ENCODE data around the gene NOTCH3.

Gene NOTCH3

GRCh38 chr19:15196360-15197005, 4.3 kb downstream of the NOTCH3 start:
- no peak for DNase-seq (ENCODE audit: low read depth)

DNA sequence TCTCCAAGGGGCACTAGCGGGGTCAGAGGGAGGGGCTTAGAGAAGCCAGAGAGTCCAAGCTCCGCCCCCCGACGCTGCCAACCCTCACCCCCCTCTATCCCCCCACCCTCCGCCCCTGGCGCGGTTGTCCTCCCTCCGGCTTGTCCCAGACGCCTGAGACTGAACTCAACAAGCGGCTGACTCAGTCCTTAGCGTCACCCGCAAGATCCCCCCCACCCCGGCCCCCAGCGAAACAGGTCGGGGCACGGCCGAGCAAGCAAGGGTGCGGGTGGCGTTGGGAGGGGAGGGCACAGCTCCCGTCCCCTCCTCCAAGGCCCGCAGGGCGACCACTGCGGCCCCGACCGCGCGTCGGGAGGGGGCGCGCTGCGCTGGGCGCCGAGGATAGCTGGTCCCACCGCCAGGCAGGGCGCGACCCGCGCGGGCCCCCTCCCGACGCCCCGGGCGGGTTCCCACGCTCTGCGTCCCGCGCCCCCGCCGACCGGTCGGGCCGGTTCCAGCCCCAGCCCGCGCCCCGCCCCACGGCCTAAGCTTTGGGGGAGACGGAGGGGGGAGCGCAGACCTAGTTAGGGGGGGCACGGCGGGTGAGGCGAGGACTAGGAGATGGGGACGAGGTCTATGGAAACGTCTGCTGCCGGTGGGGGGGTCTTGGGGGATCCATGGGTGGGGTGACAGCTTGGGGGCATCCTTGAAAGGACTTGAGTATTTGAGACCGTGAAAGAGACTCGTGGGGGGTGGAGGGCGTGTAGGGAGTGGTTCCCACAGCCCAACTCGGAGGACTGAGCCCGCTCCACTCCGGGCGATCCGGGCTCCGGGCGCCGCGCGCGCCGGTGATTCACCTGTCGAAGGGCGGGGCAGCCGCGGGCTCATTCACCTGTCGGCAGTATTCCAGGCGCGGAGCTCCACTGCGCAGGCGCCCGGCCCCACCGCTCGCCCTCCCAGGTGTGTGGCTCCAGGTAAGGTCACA, 5.1 kb downstream of the NOTCH3 start:
- peak; percentile 11 for DNase-seq (ENCODE audit: low read depth)

DNA sequence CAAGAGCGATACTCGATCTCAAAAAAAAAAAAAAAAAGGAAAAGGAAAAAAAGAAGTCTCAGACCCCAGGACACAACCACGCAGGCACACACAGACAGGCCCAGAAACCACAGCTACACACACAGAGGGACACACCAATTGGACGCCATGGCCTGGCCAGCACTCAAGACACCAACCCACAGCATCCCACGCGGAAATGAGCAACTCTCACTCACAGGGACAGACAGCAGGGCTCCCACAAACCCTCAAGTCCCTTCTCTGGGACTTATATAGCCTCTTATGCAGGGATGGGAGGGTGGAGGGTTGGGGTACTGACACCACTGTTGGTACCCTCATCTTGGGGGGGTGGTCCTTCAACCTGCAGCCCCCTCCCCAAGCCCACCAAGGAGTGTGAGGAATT, 5.9 kb downstream of the NOTCH3 start:
- DNase-seq (ENCODE audit: low read depth) = no peak

- DNase-seq (ENCODE audit: low read depth) = no peak
These were observed 8.8 kb downstream of the NOTCH3 start for GRCh38 chr19:15191982-15192381.

DNA sequence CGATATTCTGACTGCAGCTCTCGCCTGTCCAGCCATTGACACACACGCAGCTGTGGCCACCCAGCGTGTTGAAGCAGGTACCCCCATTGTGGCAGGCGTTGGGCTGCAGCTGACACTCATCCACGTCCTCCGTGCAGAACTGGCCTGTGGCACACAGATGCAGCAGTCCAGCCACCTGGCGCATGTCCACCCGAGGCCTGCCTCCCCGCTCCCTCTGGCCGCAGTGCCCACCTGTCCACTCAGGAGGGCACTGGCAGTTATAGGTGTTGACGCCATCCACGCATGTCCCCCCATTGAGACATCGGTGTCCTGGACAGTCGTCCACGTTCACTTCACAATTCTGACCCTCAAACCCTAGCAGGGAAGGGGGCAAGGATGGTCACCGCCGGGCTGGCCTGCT, 9.3 kb downstream of the NOTCH3 start:
- DNase-seq (ENCODE audit: low read depth) = no peak

DNA sequence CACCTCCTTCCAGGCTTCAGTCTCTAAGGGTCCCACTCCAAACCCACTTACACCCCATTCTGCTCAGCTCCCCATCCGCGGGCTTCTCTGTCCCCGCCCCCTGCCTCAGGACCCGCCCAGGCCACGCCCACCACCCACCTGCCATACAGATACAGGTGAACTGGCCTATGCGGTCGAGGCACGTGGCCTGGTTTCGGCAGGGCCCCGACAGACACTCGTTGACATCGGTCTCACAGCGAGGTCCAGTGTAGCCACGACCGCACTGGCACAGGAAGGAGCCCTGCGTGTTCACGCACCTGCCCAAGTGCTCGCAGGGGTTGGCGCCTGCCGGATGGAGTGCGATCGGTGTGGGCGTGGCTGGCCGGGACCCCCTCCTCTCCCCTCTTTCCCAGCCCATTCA, 11.9 kb downstream of the NOTCH3 start:
- DNase-seq (ENCODE audit: low read depth) = no peak

- no peak for DNase-seq (ENCODE audit: low read depth)
These were observed 13.5 kb downstream of the NOTCH3 start for GRCh38 chr19:15187026-15188007.

DNA sequence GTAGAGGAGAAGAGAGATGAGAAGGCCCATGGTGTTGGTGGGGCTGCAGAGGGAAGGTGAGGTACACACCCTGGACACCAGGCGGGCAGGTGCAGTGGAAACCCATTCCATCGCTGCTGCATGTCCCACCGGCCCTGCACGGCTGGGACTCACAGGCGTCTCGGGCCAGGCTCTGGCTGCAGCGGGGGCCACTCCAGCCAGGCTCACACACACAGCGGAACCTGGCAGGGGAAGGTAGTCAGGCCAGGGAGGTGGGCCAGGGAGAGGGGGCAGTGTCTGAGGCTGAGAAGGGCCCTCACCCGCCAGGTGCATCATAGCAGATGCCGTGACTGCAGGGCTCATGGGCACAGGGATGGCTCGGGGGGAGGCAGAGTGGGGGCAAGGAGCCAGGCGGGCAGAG, 15.6 kb downstream of the NOTCH3 start:
- DNase-seq (ENCODE audit: low read depth) = no peak

- DNase-seq (ENCODE audit: low read depth) = no peak
These were observed 16.0 kb downstream of the NOTCH3 start for GRCh38 chr19:15184776-15185175.

- DNase-seq (ENCODE audit: low read depth) = no peak
These were observed 19.4 kb downstream of the NOTCH3 start for GRCh38 chr19:15181394-15181793.

DNA sequence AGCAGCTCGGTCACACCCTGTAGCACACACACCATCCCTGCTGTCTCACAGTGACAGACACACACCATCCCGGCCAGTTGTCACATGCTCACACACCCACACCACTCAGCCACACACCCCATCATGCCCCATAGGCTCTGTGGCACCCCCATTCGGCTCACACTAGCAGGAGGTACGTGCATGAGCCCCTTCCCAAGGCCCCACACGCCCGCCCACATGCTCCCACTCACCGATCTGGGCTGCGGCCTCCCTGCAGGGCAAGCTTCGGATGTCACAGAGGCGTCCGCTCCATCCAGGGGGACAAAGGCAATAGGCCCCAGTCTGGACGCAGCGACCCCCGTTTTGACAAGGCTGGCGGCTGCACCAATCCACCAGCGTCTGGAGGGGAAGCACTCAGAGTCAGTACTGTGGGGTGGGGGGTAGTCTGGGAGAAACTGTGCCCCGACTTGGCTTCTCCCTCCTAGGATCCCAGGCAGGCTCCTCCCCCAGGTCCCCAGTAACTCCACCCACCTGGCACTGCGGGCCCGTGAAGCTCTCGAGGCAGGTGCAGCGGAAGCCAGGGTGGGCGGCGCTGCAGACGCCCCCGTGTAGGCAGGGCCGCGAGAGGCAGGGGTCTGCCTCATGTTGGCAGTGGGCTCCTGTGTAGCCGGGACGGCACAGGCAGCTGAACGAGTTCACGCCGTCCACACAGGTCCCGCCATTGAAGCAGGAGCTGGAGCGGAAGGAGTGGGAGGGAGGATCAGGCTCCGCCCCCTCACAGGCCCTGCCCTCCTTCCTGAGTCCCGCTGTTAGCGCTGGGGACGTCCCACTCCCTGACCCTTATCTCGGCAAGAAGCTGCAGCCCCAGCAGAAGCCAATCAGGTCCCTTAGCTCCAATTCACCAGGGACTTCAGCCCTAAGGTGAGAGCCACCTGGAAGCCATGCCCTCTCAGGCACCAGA, 20.1 kb downstream of the NOTCH3 start:
- DNase-seq (ENCODE audit: low read depth) = no peak

DNA sequence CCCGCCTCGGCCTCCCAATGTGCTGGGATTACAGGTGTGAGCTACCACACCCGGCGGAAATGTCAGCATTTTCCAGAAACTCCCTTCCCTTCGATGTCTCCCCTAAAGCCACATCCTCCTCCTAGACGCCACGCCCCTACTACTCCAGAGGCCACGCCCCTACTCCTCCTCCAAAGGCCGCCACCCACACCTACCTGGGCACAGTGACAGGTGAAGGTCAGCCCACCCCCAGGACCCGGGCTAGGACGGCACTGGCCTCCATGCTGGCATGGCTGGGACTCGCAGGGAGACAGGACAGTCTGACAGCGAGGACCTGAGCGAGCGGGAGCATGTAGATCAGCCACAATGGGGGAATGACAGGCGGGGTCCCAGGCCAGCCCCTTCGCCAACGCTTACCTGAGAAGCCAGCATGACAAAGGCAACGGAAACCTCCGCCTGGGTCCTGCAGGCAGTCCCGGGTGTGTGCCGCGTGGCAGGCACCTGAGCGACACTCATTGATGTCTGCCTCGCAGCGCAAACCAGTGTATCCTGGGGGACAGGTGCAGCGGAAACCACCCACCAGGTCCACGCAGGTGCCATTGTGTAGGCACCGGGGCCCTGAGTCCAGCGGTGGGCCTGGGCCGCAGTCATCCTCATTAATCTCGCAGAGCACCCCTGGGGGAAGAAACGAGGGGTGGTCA, 22.0 kb downstream of the NOTCH3 start:
- no peak for DNase-seq (ENCODE audit: low read depth)

DNA sequence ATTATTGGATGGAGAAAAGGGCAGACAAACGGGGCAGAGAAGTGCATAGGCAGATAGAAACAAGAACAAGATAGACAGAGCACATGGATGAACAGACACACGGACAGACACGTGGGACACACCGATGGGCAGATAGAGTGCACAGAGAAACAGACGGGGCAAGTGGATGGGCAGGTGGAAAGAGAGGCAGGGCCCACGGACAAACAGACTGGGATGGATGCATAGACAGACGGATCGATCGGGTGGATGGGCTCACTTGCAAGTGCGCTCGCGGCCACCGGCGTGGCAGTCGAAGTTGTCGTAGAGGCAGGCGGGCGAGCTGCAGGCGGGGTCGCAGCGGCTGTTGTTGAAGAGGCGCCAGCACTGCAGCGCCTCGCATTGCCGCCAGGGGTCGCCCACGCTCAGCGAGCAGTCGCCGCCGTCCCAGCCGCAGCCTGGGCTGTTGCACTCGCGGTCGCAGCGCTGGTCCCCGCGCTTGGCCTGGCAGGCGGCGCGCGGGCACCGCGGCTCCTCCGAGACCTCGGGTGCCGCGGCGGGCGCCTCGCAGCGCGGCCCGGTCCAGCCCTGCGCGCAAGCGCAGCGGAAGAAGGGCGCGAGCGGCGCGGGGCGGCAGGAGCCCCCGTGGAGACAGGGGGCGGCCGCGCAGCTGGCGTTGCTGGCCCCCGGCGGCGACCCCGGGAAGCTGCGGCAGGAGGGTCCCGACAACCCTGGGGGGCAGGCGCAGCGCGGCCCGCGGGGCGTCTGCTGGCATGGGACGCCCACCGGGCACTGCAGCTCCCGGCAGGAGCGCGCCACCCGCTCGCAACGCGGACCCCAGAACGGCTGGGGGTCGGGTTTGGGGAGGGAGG, 23.3 kb downstream of the NOTCH3 start:
- DNase-seq (ENCODE audit: low read depth) = peak; percentile 29

DNA sequence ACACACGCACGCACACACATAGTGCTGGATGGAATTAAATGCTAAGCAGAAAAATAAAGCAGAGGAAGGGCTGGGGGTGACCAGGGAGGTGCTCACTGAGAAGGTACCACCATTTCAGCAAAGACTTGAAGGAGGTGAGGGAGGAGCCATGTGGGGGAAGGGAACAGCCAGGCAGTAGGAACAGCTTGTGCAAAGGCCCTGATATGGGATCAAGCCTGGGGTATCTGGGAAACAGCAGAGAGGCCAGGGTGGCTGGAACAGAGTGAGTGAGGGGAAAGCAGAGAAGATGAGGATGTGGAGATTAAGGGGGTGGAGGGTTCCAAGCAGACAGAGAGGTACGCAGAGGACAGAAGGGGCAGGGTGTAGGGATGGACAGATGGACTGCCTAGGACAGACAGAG, 25.2 kb downstream of the NOTCH3 start:
- DNase-seq (ENCODE audit: low read depth) = no peak

- no peak for DNase-seq (ENCODE audit: low read depth)
These were observed 26.9 kb downstream of the NOTCH3 start for GRCh38 chr19:15173746-15174404.

GRCh38 chr19:15170345-15170744, 30.4 kb downstream of the NOTCH3 start:
- DNase-seq (ENCODE audit: low read depth) = no peak

- no peak for DNase-seq (ENCODE audit: low read depth)
These were observed 31.1 kb downstream of the NOTCH3 start for GRCh38 chr19:15169541-15170285.

DNA sequence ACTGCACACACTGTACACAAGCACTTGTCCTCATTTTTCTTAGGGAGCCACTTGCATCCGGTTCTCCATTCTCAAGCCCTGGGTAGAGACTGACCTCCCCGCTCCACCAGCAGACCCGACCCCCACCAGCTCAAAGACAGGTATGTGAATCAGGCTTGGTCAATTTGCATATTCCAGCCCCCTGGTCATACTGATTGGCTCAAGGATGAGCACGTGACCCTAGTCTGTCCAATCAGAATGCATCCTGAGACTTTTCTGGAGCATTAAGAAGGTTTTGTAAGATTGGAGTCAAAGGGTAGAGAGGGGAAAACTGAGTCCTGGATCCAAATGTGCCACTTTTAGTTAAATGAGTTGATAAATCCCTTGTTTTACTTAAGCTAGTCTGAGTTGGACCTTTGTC, 34.1 kb downstream of the NOTCH3 start:
- DNase-seq (ENCODE audit: low read depth) = no peak
